HepG2 (cell line): ENCODE data around the gene CLIP2. TPM values are rescaled to one million over a fixed set of nuclear protein-coding genes. Genes with fewer than 3 reads are reported as not detected.
A peak's percentile ranks its signal among the peaks of the same experiment; 100 is the strongest.

Source experiments
- ATRX ChIP-seq: sonication (generic); formaldehyde crosslinking; IDR thresholded peaks from 2 replicates; pipeline ENCODE4 v1.4.0; 2020; ENCODE audit warnings: missing genetic modification reagents, borderline replicate concordance
- CBFB ChIP-seq: sonication (generic); formaldehyde crosslinking; IDR thresholded peaks from 2 replicates; pipeline ENCODE4 v1.4.0; 2020; ENCODE audit warnings: missing genetic modification reagents
- CEBPB ChIP-seq: IDR thresholded peaks from 2 replicates; pipeline ENCODE4 v1.6.1; 2011; ENCODE audit warnings: low read depth, low read length, improper control_type of control experiment, borderline replicate concordance
- CTCF ChIP-seq: sonication (generic); formaldehyde crosslinking; IDR thresholded peaks from 2 replicates; pipeline ENCODE4 v1.5.0; 2020; ENCODE audit warnings: mild to moderate bottlenecking, missing genetic modification reagents, moderate library complexity
- FOXJ3 ChIP-seq: sonication (generic); formaldehyde crosslinking; IDR thresholded peaks from 2 replicates; pipeline ENCODE4 v1.4.0; 2020; ENCODE audit warnings: missing genetic modification reagents, mild to moderate bottlenecking, borderline replicate concordance
- HOXA7 ChIP-seq: sonication (generic); formaldehyde crosslinking; IDR thresholded peaks from 2 replicates; pipeline ENCODE4 v1.8.1; 2022; ENCODE audit warnings: mild to moderate bottlenecking, missing genetic modification reagents, moderate library complexity
- JARID2 ChIP-seq: sonication (generic); formaldehyde crosslinking; IDR thresholded peaks from 2 replicates; pipeline ENCODE4 v1.8.1; 2023; ENCODE audit warnings: missing genetic modification reagents, inconsistent platforms; ENCODE audit not compliant: insufficient replicate concordance
- KAT2B ChIP-seq: fragments of 150-350 bp; IDR thresholded peaks from 2 replicates; pipeline ENCODE4 v1.6.1; 2014; ENCODE audit warnings: low read depth, low read length, borderline replicate concordance
- KDM4B ChIP-seq: sonication (generic); formaldehyde crosslinking; IDR thresholded peaks from 2 replicates; pipeline ENCODE4 v1.4.0; 2020; ENCODE audit warnings: missing genetic modification reagents
- KMT2A ChIP-seq: sonication (generic); formaldehyde crosslinking; IDR thresholded peaks from 2 replicates; pipeline ENCODE4 v1.4.0; 2020; ENCODE audit warnings: missing genetic modification reagents
- MAFF ChIP-seq: IDR thresholded peaks from 2 replicates; pipeline ENCODE4 v1.6.1; 2011; ENCODE audit warnings: low read depth, low read length, improper control_type of control experiment
- MTA3 ChIP-seq: sonication (generic); formaldehyde crosslinking; IDR thresholded peaks from 2 replicates; pipeline ENCODE4 v1.4.0; 2020; ENCODE audit warnings: missing genetic modification reagents
- MXI1 ChIP-seq: IDR thresholded peaks from 3 replicates; pipeline ENCODE4 v1.6.1; 2012; ENCODE audit warnings: low read depth, low read length, inconsistent platforms, borderline replicate concordance
- NFE2 ChIP-seq: sonication (generic); formaldehyde crosslinking; IDR thresholded peaks from 2 replicates; pipeline ENCODE4 v1.4.0; 2020; ENCODE audit warnings: missing genetic modification reagents
- PHF21A ChIP-seq: sonication (generic); formaldehyde crosslinking; IDR thresholded peaks from 2 replicates; pipeline ENCODE4 v1.5.0; 2020; ENCODE audit warnings: mild to moderate bottlenecking, missing genetic modification reagents
- ZNF180 ChIP-seq: sonication (generic); formaldehyde crosslinking; IDR thresholded peaks from 2 replicates; pipeline ENCODE4 v1.4.0; 2020; ENCODE audit warnings: low read depth, missing genetic modification reagents, borderline replicate concordance
- ZNF264 ChIP-seq: sonication (generic); formaldehyde crosslinking; IDR thresholded peaks from 2 replicates; pipeline ENCODE4 v1.4.0; 2020; ENCODE audit warnings: missing genetic modification reagents
- ZNF3 ChIP-seq: IDR thresholded peaks from 2 replicates; pipeline ENCODE4 v1.7.0; 2017; ENCODE audit warnings: inconsistent platforms
- ZNF430 ChIP-seq: sonication (generic); formaldehyde crosslinking; IDR thresholded peaks from 2 replicates; pipeline ENCODE4 v1.9.0; 2021; ENCODE audit warnings: mild to moderate bottlenecking, missing genetic modification reagents
- ZNF563 ChIP-seq: sonication (generic); formaldehyde crosslinking; IDR thresholded peaks from 2 replicates; pipeline ENCODE4 v1.8.0; 2022; ENCODE audit warnings: mild to moderate bottlenecking, moderate library complexity, missing genetic modification reagents
- ZNF839 ChIP-seq: sonication (generic); formaldehyde crosslinking; IDR thresholded peaks from 2 replicates; pipeline ENCODE4 v1.4.0; 2020; ENCODE audit warnings: missing genetic modification reagents, mild to moderate bottlenecking, borderline replicate concordance
- polyA plus RNA-seq, 8 experiments: library from polyadenylated mRNA; depleted of rRNA in 3 of 8; stranded (reverse) in 7 of 8; unstranded in 1 of 8; fragments of >200 nt; fragmentation: Illumina TruSeq in 4 of 8; extraction: Trizol in 4 of 8; gene quantifications; 2 replicates each; pipeline versions ENCODE4 v1.2.1 to v1.2.3, GENCODE V29; 2011 to 2016; ENCODE audit warnings: low read depth in 4 of 8, missing spikeins in 1 of 8, mixed read lengths in 1 of 8; ENCODE audit not compliant: insufficient read depth in 1 of 8
- total RNA-seq, 5 experiments: library from RNA; depleted of rRNA; stranded (reverse); fragments of >200 nt; fragmentation: Illumina TruSeq; extraction: Trizol; gene quantifications; 2 replicates each; pipeline ENCODE4 v1.2.3, GENCODE V29; 2016; ENCODE audit warnings: low read depth in 1 of 5
- TF ChIP-seq, protein P1 (sequence below): IDR thresholded peaks from 2 replicates; pipeline ENCODE4 v1.6.1; 2012; ENCODE audit warnings: inconsistent platforms
- TF ChIP-seq, protein P2 (sequence below), 2 experiments: IDR thresholded peaks; 2 replicates each; pipeline ENCODE4 v1.6.1; 2011 to 2012; ENCODE audit warnings: low read length in 2 of 2, borderline replicate concordance in 1 of 2, low read depth in 1 of 2, mild to moderate bottlenecking in 1 of 2, moderate library complexity in 1 of 2
- TF ChIP-seq, protein P3 (sequence below), 2 experiments: sonication (generic) in 1 of 2; formaldehyde crosslinking in 1 of 2; IDR thresholded peaks; 2 replicates each; pipeline versions ENCODE4 v1.4.0 to v1.6.1; 2018 to 2020; ENCODE audit warnings: missing genetic modification reagents in 2 of 2, borderline replicate concordance in 1 of 2, low read depth in 1 of 2, mild to moderate bottlenecking in 1 of 2, missing biosample characterization in 1 of 2

Gene CLIP2
- total and polyA plus RNA-seq, 2 of the 13 experiments (the other 11 are each of a cell fraction or from before 2014, with no cell fraction given): 6.5 to 17.4 TPM

- TF ChIP-seq, protein P1, sequence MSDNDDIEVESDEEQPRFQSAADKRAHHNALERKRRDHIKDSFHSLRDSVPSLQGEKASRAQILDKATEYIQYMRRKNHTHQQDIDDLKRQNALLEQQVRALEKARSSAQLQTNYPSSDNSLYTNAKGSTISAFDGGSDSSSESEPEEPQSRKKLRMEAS: peak; percentile 68; the same call in 1 of the 2 replicates
- no peak for TF ChIP-seq KMT2A (CRISPR knock-in tag)
- TF ChIP-seq, protein P2, sequence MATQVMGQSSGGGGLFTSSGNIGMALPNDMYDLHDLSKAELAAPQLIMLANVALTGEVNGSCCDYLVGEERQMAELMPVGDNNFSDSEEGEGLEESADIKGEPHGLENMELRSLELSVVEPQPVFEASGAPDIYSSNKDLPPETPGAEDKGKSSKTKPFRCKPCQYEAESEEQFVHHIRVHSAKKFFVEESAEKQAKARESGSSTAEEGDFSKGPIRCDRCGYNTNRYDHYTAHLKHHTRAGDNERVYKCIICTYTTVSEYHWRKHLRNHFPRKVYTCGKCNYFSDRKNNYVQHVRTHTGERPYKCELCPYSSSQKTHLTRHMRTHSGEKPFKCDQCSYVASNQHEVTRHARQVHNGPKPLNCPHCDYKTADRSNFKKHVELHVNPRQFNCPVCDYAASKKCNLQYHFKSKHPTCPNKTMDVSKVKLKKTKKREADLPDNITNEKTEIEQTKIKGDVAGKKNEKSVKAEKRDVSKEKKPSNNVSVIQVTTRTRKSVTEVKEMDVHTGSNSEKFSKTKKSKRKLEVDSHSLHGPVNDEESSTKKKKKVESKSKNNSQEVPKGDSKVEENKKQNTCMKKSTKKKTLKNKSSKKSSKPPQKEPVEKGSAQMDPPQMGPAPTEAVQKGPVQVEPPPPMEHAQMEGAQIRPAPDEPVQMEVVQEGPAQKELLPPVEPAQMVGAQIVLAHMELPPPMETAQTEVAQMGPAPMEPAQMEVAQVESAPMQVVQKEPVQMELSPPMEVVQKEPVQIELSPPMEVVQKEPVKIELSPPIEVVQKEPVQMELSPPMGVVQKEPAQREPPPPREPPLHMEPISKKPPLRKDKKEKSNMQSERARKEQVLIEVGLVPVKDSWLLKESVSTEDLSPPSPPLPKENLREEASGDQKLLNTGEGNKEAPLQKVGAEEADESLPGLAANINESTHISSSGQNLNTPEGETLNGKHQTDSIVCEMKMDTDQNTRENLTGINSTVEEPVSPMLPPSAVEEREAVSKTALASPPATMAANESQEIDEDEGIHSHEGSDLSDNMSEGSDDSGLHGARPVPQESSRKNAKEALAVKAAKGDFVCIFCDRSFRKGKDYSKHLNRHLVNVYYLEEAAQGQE (IDR thresholded peaks at IDR 0.05; ENCODE audit: borderline replicate concordance in 1 of 2, low read depth in 1 of 2, low read length in 2 of 2): no peak
- no peak for TF ChIP-seq KDM4B (CRISPR knock-in tag)
- TF ChIP-seq PHF21A (CRISPR knock-in tag): no peak; the same call in 1 of the 2 replicates
- TF ChIP-seq ATRX: no peak
- no peak for TF ChIP-seq NFE2 (CRISPR knock-in tag)
- TF ChIP-seq ZNF563 (CRISPR knock-in tag): peak; percentile 31; the same call in 1 of the 2 replicates
- no peak for TF ChIP-seq MXI1
- no peak for TF ChIP-seq ZNF264
- TF ChIP-seq ZNF839 (CRISPR knock-in tag): no peak
- no peak for TF ChIP-seq CBFB (CRISPR knock-in tag)
- TF ChIP-seq MAFF: no peak
- no peak for TF ChIP-seq CEBPB
- TF ChIP-seq HOXA7: no peak
- TF ChIP-seq MTA3 (CRISPR knock-in tag): no peak
- no peak for TF ChIP-seq KAT2B
- TF ChIP-seq ZNF3 (CRISPR knock-in tag): no peak
- TF ChIP-seq CTCF (CRISPR knock-in tag): no peak
- TF ChIP-seq FOXJ3 (CRISPR knock-in tag): no peak
- TF ChIP-seq, protein P3, sequence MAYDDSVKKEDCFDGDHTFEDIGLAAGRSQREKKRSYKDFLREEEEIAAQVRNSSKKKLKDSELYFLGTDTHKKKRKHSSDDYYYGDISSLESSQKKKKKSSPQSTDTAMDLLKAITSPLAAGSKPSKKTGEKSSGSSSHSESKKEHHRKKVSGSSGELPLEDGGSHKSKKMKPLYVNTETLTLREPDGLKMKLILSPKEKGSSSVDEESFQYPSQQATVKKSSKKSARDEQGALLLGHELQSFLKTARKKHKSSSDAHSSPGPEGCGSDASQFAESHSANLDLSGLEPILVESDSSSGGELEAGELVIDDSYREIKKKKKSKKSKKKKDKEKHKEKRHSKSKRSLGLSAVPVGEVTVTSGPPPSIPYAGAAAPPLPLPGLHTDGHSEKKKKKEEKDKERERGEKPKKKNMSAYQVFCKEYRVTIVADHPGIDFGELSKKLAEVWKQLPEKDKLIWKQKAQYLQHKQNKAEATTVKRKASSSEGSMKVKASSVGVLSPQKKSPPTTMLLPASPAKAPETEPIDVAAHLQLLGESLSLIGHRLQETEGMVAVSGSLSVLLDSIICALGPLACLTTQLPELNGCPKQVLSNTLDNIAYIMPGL (CRISPR knock-in tag; IDR thresholded peaks at IDR 0.05; ENCODE audit: borderline replicate concordance in 1 of 2, low read depth in 1 of 2): no peak; a peak in 2 of 4 replicates
- TF ChIP-seq JARID2 (CRISPR knock-in tag): no peak
- no peak for TF ChIP-seq ZNF180 (CRISPR knock-in tag)
- TF ChIP-seq ZNF430 (CRISPR knock-in tag): 0 out of 2 replicates have a peak, but pooled peaks have one; percentile 22
Observed at GRCh38 chr7:74453322-74454011, 164.3 kb downstream of the CLIP2 start, which contains the start of gene GTF2IRD1 (continued).
